GM18499 (cell line): Measurements from ENCODE around the gene LRP1.

Source experiments
- ATAC-seq: cut with Tn5 transposase; IDR thresholded peaks from one replicate; pipeline ENCODE4 v1.9.1; 2021; ENCODE audit warnings: moderate number of reproducible peaks; ENCODE audit not compliant: insufficient read depth, unreplicated experiment

The LRP1 gene

DNA sequence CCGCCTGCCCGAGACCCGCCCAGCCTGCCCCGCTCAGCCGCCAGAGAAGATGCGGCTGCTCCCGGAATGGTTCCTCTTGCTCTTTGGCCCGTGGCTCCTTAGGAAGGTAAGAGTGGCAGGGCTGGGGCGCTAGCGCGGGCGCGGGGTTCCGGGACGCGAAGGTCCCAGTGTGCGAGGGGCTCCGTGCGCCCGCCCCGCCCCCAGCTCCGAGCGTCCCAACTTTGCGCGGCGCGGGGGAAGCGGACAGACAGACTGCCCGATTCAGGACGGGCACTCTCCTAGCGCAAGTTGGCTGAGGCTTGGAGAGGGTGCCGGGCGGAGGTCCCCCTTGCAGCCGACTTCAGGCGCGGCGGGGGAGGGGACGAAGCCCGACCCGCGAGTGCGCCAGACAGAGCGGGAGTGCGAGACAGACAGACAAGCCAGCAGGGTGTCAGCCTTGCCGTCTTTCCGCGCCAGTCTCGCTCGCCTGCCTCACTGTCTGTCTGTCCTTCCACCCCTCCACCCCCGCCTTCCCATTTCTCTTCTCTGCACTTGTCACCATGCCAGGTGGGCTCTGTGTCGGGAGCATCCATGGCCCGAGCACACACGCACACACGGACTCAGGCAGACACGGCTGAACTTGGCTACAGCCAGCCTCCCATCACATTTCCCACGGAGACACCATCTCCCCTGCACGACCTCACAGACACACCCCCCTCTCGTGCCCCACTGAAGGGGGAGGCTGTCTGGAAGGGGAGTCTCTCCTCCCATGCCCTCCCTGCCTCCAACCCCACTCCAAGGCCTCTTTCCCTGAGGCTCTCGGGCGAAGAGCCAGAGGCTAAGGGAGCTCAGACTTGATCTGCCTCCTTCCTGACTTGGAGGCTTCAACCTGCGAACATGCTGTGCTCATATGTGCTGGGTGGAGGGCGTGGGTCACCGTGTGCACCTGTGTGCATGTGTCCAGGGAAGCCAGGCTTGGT lies 88.9 kb downstream of the LRP1 start:
- no peak for ATAC-seq

DNA sequence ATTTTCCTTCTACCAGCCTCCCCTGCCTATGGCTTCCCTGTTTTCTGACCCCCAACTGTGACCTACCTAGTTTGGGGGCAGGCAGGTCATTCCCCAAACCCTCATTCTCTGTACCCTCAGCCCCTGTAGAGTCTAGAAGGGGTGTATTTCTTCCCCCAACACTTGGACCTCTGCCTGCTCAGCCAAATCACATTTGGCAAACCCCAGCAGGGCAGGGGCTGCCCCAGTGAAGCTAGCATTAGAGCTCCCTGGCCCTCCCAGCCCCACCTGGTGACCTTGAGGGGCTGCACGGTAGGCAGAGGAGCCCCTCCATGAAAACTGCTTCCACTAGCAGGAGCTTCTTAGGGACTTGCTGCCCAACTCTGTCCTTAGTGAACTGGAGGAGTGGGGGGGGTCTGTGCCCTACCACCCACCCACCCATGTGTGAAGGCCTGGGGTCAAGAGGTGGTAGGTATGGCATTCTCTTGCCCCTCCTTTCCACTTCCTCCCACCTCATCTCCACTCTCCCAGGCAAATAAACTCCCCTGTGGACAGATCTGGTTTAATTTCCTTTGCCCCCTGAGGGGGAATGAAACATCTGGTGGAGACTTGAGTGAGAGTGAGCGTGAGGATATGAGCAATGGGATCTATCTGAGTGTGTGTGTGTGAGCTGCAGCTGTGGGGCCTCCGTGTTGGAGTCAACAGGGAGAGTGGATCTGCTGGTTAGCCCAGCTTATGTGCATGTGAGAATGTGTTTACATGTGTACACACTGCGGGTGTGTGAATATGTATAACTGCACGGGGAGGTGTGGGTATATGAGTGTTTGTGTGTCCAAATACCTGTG lies 90.0 kb downstream of the LRP1 start:
- no peak for ATAC-seq

DNA sequence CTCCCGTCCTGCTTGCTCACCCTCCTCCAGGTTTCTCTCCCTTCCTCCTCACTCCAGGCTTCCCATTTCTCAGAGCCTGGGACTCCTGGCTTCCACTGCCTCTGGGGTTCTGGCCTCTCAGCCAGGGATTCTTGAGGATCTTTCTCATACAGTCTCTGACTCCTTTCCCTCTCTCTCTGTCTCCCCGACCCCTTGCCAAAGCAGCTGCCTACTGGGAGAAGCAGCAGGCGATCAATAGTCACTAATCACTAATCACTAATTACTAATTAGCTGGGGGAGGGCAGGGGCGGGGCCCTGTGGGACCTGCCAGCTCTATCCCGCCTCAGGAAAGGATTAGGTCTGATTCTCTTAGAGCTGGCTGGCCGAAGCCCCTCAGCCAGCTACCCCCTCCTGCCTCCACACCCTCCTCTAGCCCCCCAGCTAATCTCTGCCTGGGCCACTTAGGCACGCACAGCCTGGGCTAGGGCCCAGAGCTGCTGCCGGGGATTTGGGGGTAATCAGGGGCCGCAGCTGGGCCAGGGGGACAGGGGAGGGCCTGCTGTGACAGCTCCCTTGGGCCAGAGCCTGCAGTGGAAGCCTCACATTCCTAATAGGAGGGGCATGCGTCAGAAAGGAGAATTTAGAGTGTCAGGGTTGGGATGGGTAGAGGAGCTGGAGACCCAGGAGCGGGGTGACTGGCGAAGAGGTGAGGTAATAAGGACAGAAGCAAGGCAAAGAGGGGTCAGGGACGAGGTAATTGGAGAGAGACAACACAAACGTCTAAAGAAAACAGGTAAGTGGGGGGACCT lies 91.1 kb downstream of the LRP1 start:
- ATAC-seq = no peak

DNA sequence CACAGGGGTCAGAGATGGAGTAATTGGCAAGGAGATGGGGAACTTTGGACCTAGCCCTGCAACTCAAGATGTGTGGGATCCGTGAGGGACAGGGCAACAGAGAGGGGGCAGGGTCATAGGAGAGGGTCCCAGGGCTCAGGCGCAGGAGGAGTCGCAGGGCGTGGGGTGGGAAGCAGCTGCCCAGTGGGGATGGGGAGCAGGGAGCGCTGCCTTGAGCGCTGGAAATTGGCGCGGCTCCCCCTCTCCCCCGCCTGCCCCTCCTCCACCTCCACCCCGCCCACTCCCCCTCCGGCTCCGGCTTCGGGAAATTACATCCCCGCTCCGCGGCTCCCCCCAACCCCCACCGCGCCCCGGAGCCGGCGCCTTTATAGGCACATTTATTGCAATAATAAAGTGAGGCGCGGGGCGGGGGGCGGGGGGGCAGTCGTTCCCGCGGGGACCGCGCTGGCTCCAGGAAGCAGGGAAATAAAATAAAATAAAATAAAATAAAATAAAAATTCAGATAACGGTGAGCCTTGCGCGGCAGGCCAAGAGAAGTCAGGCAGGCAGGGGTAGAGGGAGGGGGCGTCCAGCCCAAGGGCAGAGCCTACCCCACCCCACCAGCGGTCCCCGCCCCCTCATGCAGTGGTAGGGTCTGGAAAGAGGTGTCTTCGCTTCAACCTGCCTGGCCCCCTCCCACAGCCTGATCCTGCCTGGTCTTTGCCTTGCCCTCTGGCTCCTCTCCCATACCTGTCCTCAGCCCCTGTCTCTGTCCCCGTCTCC lies 91.9 kb downstream of the LRP1 start:
- no peak for ATAC-seq

DNA sequence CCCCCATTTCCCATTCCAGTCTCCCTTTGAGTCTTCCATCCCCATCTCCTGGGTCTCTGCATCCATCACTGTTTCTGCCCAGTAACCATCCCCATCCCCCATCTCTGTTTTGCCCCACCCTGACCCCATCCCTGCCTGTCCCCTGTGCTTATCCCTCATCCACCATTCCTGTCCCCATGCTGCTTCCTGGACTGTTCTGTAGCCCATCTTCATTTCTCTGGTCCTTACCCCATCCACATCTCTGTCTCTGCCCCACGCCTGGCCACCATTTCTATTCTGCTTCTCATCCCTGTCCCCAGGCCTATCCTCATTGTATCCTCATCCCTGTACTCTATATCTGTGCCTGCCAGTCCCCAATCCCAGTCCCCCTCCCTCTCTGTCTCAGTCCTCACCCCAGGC lies 92.5 kb downstream of the LRP1 start:
- no peak for ATAC-seq

DNA sequence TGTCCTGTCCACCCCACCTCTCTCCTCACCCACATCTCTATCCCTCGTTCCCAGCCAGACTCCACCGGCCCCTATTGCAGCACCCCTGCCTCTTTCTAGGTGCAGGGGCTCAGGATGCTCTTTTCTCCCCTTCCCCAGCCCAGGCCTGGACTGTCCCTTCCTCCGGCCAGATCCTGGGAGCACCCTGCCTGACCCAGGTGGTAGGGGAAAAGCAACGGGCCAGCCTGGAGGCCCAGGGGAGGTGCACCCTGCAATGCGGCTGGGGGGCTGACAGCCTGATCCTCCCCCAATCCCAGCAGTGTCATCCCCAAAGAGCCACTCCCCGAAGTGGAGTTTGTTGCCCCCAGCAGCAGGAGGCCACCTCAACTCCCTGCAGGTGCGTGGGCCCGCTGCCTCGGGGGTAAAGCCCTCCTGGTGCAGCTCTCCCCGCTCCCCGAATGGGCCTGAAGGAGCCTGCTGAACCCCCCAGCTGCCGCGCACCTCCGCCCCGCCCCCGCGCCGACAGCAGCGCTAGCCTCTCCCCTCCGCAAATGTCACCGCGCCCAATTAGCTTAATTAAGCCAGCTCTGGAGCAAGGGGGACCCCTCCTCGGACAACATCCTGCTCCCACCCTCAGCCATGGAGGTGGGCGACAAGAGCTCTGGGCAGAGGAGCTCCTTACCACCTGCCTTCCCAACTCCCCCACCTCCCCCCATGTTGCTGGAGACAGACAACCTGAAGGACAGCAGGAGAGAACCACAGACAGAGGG lies 93.1 kb downstream of the LRP1 start:
- ATAC-seq = no peak

DNA sequence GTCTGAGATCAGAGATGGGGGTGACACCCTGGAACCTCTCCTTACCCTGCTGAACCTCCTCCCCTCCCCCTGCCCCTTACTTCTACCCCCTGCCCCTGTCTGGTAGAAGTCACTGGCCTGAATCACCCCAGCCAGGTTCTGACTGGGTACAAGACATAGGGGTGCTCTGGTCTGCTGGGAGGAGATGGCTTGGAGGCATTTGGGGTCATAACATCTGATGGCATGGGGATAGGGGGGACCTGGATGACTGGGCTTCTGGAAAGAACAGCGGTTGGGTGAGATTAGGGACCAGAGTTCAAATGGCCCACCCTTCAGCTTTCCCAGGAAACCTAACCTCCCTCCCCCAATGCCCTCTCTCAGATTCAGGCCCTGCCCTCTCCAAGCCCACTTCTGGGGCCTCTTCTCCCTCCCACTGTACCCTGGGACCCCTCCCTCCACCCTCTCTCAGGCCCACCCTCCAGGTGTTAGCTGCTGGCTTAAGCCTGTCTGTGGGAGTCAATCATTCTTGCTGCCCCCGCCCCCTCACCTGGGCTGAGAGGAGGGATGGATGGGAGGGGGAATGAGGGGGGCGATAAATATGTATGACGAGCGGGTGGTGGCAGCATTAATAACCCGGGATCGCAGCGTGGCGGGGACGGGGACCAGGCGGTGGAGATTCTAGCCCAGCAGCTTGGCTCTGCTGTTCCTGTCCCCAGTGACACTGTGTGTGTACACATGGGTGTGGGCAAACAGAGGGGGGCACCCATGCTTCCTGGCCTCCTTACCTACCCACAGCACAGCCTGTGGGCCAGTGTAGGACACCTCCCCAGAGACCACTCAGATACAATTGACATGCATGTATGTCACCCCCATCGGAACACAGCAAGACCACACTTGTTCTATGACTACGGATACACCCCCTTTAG lies 94.3 kb downstream of the LRP1 start:
- ATAC-seq = no peak

DNA sequence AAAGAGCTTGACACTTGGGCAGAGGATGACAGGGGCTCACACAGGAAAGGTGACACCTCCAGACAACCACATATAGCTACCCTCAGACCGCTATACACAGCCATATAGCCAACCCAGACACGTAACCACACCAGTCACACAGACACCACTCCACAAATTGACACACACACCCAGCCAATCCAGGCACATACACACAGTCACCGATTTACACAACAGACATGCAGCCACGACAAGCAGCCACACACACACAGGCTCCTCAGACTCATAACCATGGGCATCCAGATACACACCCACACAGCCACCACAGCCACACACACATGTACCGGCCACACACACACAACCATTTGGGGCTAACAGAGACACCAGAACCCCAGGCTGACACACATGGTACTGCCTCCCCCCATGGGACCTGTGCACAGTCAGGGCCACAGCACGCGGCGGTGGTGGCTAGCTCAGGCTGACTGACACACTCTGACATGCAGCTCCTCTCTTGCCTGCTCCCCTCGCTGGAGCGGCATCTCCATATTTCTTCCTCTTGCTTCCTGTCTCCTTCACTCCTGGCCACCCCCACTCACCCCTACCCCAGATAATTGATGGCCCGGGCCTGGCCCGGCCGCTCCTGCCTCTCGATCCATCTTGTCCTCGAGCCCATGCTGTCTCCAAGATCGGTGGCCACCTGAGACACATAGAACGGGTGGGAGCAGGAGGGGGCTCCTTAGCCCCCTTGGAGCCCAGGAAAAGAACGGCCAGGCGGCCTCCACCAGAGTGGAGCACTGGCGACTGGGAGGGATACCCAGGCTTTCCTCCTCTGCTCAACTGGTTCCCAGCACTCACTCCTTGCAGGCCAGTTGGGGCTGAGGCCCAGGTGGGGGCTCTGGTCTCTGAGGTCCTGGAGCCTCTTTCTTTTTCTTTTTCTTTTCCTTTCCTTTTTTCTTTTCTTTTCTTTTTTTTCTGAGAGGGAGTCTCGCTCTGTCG lies 95.2 kb downstream of the LRP1 start:
- ATAC-seq = no peak

DNA sequence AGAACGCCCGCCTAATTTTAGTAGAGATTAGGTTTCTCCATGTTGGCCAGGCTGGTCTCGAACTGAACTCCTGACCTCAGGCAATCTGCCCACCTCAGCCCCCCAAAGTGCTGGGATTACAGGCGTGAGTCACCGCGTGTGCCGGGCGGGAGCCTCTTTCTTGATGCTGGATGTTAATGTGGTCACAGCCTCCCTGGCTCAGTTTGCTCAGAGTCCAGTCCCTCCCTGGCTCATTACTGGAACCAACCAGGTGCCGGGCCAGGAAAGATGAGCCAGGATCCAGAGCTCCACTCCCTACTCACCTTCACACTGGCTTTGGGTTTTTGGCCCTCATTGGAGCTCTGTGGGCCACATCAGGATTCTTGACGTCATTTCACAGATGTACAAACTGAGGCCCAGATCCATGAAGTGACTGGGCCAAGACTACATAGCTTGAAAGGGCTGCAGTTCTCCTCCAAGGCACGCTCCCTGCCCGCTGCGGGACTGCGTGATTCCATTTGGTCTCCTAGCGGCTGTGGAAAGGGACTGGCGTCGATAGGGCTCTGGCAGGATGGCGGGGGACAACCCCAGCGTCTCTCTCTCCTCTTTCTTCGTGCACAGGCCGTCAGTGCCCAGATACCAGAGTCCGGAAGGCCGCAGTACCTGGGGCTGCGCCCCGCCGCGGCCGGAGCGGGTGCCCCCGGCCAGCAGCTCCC lies 96.1 kb downstream of the LRP1 start:
- ATAC-seq = no peak

DNA sequence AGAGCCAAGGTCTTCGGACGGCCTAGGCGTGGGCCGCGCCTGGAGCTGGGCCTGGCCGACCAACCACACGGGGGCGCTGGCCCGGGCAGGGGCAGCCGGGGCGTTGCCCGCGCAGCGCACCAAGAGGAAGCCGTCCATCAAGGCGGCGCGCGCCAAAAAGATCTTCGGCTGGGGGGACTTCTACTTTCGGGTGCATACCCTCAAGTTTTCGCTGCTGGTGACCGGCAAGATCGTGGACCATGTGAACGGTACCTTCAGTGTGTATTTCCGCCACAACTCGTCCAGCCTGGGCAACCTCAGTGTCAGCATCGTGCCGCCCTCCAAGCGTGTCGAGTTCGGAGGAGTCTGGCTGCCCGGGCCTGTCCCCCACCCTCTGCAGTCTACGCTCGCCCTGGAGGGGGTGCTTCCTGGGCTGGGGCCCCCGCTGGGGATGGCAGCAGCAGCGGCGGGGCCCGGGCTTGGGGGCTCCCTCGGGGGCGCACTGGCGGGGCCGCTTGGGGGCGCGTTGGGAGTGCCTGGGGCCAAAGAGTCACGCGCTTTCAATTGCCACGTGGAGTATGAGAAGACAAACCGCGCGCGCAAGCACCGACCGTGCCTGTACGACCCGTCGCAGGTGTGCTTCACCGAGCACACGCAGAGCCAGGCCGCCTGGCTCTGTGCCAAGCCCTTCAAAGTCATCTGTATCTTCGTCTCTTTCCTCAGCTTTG lies 96.8 kb downstream of the LRP1 start:
- ATAC-seq = no peak

DNA sequence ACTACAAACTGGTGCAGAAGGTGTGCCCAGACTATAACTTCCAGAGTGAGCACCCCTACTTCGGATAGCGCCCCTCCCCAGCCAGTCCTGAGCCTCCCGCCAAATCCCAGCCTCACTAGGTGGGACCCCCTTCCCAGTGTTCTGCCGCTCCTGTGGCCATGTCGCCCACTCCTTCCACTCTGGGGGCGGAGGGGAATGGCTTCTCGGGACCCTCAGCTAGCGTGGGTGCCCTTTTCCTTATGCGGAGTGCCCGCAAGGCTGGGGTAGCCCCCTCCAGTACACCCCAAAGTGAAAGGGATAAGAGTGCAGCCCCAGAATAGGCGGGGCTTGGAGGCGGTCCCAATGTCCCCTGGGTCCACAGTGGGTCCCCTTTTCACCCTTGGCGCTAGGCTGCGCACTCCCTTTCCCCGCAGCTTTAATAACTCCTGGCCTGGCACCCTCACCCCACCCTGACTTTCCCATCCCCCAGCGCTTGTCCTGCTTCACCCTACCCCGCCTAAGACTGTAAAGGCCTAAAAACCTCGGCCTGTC lies 97.5 kb downstream of the LRP1 start:
- ATAC-seq = no peak

DNA sequence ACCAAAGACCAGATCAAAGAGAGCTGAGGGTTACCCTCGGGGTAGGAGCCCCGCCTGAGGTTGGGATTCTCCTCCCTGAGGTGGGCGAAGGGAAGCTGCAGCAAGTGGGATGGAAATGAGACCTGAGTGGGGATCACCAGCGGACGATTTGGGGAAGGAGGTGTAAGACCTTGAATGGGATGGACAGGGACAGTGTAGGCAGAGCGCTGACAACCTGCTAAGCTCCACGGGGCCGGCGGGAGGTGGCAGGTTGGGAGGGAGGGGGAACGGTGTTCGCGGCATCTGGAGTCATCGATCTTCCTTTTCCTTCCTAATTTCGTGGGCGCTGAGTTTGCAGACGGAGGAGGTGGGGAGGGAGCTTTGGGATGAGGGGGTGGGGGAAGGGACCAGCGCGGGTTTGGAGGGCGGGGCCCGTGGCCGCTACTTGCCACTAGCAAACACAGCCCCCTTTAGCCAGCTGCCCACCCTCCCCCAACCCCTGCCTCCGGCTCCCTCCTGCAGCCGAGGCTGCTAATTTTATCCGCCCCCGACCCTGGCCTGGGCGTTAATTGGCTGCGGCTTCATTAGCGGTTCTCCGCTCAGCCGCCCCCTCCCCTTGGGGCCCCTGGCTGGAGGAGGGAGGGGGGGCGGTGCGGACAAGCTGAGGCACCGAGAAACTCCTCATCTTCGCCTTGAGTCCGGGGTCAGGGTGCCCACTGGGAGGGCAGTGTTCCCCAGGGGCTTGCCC lies 98.5 kb downstream of the LRP1 start:
- no peak for ATAC-seq

DNA sequence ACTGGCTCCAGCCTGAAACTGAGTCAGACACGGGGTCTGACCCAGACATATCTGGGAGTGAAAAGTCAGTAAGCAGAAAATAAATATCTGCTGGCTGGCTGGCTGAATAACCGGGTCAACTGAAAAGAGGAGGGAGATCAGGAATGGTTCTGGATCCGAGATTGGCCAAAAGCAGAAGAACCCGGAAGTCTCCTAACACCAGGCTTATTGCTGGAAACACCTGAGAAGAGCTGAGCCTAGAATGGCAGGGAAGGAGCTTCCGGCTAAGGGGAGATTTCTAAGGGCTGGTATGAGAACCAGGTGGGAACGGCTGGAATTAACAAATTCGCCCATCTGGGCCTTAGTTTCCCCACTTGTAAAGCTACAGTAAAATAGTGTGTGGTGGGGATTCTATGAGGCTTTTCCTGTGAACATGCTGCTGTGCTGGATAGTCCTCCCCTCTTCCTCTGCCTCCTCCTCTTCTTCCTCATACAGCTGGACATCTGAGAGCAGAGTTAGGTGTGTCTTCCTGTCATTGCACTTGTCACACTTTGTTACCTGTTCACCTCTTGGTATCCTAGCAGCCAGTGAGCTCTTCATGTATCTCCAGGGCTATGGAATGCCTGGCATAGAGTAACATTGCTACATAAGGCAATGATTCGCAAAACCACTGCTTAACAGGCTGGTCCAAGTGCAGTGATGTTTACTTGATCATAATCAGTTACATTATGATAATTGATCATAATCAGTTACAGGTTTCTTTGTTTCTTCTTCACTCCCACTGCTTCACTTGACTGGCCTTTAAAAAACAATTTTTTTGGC lies 99.2 kb downstream of the LRP1 start:
- ATAC-seq = no peak

DNA sequence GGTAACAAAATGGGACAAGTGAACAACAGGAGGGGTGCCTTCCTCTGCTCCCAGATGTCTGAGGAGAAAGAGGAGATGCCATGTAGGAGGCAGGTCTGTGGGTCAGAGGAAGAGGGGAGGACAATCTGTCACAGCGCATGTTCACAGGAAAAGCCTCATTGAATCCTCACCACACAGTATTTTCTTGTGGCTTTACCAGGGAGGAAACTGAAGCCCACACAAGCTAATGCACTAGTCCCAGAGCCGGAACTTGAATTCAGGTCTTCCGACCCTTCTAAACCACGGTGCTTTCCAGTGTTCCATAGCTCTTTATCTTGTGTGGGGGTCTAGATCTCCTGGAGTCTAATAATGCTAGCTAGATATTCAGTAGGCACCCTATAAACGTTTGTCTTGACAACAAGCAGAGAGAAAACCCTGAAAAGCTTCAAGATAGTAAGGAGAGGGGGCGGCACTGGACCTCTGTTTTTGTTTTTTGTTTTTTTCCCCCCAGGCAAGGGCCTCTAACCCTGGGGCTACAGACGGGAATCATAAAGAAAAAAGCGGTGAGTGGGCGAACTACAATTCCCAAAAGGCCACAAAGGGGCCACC lies 100.9 kb downstream of the LRP1 start:
- ATAC-seq = no peak
